ENCODE results near the gene RICTOR. TPM values are rescaled to one million over a fixed set of nuclear protein-coding genes. Genes with fewer than 3 reads are reported as not detected.

Gene RICTOR
- total RNA-seq, 1 experiment from 2014 or later, result 22.4 TPM

DNA sequence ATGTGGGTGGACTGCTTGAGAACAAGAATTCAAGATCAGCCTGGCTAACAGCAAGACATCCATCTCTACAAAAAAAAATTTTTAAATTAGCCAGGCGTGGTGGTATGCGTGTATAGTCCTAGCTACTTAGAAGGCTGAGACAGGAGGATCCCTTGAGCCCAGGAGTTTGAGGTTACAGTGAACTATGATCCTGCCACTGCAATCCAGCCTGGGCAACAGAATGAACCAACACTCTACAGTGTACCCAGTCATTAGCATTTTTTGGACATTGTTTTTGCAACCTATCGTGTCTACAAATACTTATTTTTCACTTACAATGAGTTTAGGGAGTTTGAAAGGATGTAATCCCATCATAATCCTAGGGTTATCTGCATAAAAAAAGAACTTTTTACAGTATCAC, 22.1 kb downstream of the RICTOR start:
- Mint-ChIP-seq H3K27me3 (ENCODE audit: low read depth) (no peaks in the 10 kb centered on the region), H3K27ac (no peak overlapping the region), H3K4me3 (no peak overlapping the region), H3K36me3 (peaks cover 15% of the 10 kb centered on the region), H3K9me3 (peaks cover 15% of the 10 kb centered on the region), H3K4me1 (peaks cover 45% of the 10 kb centered on the region)
- DNase-seq (ENCODE audit: low spot score), result no peak
- POLR2A ChIA-PET, result no interaction called here
- CTCF ChIA-PET, result no interaction called here
- no peak for ATAC-seq
- TF ChIP-seq ZBTB21 (CRISPR knock-in tag; IDR thresholded peaks at IDR 0.05; ENCODE audit: borderline replicate concordance), result no peak
- TF ChIP-seq, protein P1, sequence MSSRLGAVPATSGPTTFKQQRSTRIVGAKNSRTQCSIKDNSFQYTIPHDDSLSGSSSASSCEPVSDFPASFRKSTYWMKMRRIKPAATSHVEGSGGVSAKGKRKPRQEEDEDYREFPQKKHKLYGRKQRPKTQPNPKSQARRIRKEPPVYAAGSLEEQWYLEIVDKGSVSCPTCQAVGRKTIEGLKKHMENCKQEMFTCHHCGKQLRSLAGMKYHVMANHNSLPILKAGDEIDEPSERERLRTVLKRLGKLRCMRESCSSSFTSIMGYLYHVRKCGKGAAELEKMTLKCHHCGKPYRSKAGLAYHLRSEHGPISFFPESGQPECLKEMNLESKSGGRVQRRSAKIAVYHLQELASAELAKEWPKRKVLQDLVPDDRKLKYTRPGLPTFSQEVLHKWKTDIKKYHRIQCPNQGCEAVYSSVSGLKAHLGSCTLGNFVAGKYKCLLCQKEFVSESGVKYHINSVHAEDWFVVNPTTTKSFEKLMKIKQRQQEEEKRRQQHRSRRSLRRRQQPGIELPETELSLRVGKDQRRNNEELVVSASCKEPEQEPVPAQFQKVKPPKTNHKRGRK (CRISPR knock-in tag; IDR thresholded peaks at IDR 0.05; ENCODE audit: borderline replicate concordance), result no peak
- TF ChIP-seq KAT7 (CRISPR knock-in tag; IDR thresholded peaks at IDR 0.05; ENCODE audit: borderline replicate concordance), result no peak
- no peak for TF ChIP-seq FOXP1 (CRISPR knock-in tag; IDR thresholded peaks at IDR 0.05; ENCODE audit: borderline replicate concordance)
- TF ChIP-seq, protein P2, sequence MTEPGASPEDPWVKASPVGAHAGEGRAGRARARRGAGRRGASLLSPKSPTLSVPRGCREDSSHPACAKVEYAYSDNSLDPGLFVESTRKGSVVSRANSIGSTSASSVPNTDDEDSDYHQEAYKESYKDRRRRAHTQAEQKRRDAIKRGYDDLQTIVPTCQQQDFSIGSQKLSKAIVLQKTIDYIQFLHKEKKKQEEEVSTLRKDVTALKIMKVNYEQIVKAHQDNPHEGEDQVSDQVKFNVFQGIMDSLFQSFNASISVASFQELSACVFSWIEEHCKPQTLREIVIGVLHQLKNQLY (CRISPR knock-in tag; IDR thresholded peaks at IDR 0.05), result no peak
- TF ChIP-seq JAZF1 (CRISPR knock-in tag; IDR thresholded peaks at IDR 0.05), result no peak
- TF ChIP-seq SMAD3 (CRISPR knock-in tag; IDR thresholded peaks at IDR 0.05; ENCODE audit: borderline replicate concordance), result no peak
- TF ChIP-seq TEAD1 (CRISPR knock-in tag; IDR thresholded peaks at IDR 0.05), result no peak
- no peak for TF ChIP-seq ZNF423 (CRISPR knock-in tag; IDR thresholded peaks at IDR 0.05)
- TF ChIP-seq, protein P3, sequence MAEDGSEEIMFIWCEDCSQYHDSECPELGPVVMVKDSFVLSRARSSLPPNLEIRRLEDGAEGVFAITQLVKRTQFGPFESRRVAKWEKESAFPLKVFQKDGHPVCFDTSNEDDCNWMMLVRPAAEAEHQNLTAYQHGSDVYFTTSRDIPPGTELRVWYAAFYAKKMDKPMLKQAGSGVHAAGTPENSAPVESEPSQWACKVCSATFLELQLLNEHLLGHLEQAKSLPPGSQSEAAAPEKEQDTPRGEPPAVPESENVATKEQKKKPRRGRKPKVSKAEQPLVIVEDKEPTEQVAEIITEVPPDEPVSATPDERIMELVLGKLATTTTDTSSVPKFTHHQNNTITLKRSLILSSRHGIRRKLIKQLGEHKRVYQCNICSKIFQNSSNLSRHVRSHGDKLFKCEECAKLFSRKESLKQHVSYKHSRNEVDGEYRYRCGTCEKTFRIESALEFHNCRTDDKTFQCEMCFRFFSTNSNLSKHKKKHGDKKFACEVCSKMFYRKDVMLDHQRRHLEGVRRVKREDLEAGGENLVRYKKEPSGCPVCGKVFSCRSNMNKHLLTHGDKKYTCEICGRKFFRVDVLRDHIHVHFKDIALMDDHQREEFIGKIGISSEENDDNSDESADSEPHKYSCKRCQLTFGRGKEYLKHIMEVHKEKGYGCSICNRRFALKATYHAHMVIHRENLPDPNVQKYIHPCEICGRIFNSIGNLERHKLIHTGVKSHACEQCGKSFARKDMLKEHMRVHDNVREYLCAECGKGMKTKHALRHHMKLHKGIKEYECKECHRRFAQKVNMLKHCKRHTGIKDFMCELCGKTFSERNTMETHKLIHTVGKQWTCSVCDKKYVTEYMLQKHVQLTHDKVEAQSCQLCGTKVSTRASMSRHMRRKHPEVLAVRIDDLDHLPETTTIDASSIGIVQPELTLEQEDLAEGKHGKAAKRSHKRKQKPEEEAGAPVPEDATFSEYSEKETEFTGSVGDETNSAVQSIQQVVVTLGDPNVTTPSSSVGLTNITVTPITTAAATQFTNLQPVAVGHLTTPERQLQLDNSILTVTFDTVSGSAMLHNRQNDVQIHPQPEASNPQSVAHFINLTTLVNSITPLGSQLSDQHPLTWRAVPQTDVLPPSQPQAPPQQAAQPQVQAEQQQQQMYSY (CRISPR knock-in tag; IDR thresholded peaks at IDR 0.05), result no peak
- TF ChIP-seq, protein P4, sequence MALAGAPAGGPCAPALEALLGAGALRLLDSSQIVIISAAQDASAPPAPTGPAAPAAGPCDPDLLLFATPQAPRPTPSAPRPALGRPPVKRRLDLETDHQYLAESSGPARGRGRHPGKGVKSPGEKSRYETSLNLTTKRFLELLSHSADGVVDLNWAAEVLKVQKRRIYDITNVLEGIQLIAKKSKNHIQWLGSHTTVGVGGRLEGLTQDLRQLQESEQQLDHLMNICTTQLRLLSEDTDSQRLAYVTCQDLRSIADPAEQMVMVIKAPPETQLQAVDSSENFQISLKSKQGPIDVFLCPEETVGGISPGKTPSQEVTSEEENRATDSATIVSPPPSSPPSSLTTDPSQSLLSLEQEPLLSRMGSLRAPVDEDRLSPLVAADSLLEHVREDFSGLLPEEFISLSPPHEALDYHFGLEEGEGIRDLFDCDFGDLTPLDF (CRISPR knock-in tag; IDR thresholded peaks at IDR 0.05), result no peak
- TF ChIP-seq ESRRA (CRISPR knock-in tag; IDR thresholded peaks at IDR 0.05; ENCODE audit: borderline replicate concordance), result no peak
- no peak for TF ChIP-seq CBFB (CRISPR knock-in tag; IDR thresholded peaks at IDR 0.05; ENCODE audit: low read depth)
- no peak for TF ChIP-seq TEAD4 (CRISPR knock-in tag; IDR thresholded peaks at IDR 0.05)
- TF ChIP-seq, protein P5, sequence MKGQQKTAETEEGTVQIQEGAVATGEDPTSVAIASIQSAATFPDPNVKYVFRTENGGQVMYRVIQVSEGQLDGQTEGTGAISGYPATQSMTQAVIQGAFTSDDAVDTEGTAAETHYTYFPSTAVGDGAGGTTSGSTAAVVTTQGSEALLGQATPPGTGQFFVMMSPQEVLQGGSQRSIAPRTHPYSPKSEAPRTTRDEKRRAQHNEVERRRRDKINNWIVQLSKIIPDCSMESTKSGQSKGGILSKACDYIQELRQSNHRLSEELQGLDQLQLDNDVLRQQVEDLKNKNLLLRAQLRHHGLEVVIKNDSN (CRISPR knock-in tag; IDR thresholded peaks at IDR 0.05), result no peak
- TF ChIP-seq NFE2L1 (CRISPR knock-in tag; IDR thresholded peaks at IDR 0.05), result no peak
- TF ChIP-seq ZNF121 (CRISPR knock-in tag; IDR thresholded peaks at IDR 0.05), result no peak
- TF ChIP-seq, protein P6, sequence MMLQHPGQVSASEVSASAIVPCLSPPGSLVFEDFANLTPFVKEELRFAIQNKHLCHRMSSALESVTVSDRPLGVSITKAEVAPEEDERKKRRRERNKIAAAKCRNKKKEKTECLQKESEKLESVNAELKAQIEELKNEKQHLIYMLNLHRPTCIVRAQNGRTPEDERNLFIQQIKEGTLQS (CRISPR knock-in tag; conservative IDR thresholded peaks at IDR 0.05), result no peak
- TF ChIP-seq, protein P7, sequence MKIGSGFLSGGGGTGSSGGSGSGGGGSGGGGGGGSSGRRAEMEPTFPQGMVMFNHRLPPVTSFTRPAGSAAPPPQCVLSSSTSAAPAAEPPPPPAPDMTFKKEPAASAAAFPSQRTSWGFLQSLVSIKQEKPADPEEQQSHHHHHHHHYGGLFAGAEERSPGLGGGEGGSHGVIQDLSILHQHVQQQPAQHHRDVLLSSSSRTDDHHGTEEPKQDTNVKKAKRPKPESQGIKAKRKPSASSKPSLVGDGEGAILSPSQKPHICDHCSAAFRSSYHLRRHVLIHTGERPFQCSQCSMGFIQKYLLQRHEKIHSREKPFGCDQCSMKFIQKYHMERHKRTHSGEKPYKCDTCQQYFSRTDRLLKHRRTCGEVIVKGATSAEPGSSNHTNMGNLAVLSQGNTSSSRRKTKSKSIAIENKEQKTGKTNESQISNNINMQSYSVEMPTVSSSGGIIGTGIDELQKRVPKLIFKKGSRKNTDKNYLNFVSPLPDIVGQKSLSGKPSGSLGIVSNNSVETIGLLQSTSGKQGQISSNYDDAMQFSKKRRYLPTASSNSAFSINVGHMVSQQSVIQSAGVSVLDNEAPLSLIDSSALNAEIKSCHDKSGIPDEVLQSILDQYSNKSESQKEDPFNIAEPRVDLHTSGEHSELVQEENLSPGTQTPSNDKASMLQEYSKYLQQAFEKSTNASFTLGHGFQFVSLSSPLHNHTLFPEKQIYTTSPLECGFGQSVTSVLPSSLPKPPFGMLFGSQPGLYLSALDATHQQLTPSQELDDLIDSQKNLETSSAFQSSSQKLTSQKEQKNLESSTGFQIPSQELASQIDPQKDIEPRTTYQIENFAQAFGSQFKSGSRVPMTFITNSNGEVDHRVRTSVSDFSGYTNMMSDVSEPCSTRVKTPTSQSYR (CRISPR knock-in tag; IDR thresholded peaks at IDR 0.05), result no peak
